GM12874 (cell line): ENCODE data around the gene PSAP.

ENCODE experiments used
- TF ChIP-seq, protein P1 (sequence below): IDR thresholded peaks from 2 replicates; pipeline ENCODE4 v1.5.1; 2011; ENCODE audit warnings: low read depth, mild to moderate bottlenecking, control low read depth, low read length, moderate library complexity; ENCODE audit not compliant: insufficient read depth

Gene PSAP

DNA sequence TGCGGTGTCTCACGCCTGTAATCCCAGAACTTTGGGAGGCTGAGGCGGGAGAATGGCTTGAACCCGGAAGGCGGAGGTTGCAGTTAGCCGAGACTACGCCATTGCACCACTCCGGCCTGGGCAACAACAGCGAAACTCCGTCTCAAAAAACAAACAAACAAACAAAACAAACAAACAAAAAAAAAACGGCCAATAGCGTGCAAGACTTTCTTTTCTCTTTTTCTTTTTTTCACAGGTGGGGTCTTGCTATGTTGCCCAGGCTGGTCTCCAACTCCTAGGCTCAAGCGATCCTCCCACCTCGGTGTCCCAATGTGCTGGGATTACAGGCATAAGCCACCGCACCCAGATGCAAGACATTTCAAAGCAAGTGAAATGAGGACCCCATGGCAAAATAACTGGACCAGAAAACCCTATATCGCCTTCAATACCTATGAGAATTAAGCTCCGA lies 1.6 kb downstream of the PSAP start:
- TF ChIP-seq, protein P1, sequence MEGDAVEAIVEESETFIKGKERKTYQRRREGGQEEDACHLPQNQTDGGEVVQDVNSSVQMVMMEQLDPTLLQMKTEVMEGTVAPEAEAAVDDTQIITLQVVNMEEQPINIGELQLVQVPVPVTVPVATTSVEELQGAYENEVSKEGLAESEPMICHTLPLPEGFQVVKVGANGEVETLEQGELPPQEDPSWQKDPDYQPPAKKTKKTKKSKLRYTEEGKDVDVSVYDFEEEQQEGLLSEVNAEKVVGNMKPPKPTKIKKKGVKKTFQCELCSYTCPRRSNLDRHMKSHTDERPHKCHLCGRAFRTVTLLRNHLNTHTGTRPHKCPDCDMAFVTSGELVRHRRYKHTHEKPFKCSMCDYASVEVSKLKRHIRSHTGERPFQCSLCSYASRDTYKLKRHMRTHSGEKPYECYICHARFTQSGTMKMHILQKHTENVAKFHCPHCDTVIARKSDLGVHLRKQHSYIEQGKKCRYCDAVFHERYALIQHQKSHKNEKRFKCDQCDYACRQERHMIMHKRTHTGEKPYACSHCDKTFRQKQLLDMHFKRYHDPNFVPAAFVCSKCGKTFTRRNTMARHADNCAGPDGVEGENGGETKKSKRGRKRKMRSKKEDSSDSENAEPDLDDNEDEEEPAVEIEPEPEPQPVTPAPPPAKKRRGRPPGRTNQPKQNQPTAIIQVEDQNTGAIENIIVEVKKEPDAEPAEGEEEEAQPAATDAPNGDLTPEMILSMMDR = no peak

DNA sequence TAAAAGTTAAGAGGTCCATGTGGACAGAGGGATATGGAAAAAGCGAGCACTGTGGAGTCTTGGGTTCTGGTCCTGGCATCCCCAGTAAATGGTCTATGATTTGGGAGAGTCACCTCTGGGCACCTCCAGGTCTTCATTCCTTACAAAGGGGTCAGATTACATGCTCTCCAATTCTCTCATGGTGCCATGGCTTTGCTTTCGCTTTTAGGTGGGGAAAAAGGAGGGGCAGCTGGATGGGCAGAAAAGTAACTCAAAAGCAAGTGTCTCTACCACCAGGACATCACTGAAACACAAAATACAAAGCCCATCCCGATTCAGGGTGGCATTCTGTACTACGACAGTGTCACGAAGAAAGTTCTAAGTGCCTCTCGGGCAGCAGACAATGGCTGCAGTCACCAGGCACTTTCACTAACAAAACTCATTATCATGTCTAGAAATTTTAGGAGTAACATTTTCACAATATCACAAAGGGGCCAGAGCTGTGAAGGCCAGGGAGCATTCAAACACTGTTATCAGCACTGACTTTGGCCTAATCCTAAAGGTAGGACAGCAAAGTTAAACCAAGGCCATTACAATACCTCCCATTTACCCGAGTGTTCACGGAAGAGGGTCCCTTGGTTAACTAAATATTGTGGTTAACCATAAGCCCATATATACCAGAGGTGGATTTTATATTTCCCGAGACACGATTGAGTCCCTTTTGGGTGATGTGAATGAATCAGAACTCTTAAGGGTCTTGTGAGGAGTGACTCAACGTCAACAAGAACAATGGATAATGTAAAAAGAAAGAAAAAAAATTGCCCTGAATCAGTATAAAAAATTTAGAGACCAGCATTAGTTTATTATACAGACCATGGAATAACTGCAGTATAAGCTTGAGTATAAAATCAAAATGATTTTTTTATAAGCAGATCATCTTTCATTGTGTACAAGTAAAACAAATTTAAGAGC lies 2.5 kb downstream of the PSAP start:
- TF ChIP-seq, protein P1 = no peak

DNA sequence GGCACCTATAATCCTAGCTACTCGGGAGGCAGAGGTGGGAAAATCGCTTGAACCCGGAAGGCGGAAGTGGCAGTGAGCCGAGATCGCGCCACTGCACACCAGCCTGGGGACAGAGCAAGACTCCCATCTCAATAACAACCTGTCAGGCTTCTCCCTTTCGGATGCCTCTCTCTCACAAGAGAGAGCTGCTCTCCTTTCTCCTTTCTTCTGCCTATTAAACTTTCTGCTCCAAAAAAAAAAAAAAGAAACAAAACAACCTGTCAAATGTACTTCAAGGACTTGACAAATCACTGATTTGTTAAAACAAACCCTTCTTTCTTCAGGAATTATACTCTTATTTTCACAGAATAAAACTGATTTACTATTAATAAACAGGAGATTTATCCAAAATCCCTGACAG lies 3.6 kb downstream of the PSAP start:
- TF ChIP-seq, protein P1 = no peak

DNA sequence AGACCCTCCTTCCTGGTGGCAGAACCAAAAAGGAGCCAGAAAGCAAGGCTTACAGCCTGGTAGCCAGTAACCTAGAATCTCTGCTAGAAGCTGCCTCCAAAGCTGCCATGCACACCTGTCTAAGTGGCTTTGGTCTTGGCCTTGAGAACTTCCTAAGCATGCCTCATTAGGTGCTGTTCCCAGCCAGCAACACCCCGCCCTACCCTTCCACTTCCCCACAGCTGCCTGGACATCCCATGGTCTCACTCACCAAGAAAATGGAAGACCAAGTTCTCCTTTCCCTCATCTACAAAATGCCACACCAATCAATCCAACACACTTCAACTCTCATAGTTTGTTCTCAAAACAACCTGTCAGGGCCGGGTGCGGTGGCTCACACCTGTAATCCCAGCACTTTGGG lies 4.2 kb downstream of the PSAP start:
- TF ChIP-seq, protein P1 = no peak

DNA sequence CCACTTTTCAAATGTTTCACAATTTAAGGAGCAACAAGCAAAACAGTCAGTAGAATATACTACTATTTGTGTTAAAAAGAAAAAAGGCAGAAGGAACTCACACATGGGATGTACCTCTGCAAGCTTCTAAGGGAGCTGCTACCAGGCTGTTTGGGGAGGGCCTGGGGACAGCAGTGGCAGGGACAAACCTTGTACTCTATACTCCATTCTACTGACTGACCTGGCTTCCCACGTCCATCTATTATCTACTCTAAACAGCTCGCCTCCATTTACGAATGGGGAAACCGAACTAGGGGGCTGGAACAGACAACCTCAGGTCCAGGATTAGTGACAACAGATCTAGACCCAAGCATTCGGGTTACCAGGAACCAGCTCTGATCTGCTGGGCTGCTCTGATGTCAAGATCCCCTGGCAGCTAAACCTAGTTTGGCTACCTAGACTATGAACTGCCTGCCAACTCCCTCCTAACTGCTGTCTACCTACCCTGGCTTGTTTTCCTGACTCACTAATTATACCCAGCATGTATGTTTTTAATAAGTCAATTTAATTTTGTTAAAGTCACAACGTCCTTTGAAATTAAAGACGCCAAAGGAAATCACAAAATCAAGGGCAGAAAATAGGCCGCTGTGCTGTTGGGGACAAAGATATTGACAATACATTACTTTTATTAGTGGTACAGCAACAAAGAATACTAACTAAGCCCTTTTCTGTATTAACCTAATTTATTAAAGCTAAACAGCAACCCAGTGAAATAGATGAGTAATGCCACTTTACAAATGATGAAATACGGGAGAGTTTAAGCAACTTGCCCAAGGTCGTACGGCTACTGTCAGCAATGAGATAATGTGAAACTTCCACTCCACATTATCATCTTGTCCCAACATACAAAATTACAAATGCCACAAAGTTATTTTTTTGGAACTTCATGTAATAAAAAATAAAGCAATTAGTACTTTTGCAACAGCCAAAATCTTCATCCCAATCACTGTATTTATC lies 5.3 kb downstream of the PSAP start:
- TF ChIP-seq, protein P1 = no peak

DNA sequence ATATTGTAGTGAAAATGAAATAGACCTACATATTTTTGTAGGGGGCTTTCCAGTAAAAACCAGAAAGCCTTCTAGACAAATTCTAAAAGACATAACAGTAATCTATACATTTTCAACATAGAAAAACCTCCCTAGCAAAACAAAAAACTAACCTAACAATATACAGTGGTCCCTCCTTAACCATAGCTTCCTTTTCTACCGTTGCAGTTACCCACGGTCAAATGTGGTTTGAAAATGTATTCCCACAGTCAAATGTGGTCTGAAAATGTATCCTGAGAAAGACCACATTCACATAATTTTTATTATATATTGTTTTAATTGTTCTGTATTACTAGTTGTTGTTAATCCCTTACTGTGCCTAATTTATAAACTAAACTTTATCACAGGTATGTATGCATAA lies 6.4 kb downstream of the PSAP start:
- TF ChIP-seq, protein P1 = no peak

DNA sequence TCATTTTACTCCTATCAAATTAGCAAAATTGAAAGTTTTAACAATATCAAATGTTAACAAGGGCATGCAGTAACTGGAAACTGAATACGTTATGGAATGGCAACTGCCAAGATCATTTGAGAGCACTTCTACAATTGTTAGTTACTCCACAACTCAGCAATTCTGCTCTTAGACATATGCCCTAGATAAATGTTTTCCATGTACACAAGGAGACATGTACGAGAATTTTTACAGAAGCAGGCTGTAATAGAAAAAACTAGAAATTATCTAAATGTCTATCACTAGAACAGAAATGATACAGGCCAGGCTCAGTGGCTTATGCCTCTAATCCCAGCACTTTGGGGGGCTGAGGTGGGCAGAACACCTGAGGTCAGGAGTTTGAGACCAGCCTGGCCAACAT lies 7.0 kb downstream of the PSAP start:
- TF ChIP-seq, protein P1 = no peak
